Measurements from ENCODE around the gene ANKRD55.

ANKRD55 gene

DNA sequence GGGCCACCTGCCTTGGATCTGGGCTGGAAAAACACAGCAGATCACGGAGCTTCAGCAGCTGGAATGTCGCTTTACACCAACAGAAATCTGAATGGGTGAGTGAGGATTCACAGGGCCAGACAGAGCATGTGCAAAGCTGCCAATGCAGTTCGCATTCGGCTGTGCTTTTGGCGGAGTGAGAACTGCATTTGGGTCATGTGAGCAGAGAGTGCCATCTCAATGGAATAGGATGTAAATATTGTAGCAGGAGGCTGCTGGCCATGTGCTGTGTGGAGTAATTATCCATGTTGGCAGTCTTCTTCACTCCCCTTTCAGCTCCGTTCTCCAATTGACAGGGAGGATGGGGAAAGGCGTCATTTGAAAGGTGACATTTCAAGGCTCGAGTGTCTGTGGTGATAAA lies at the start of gene ANKRD55:
ANKRD55 (minus strand) TSS at position 101 of the 400 bp plus-strand sequence. CDS start 417 bp downstream, outside the sequence.
- no peak within 1 kb of the TSS for H3K4me3 ChIP-seq (ENCODE audit: low read depth, low read length)
- POLR2A ChIA-PET: no interaction called here
- TF ChIP-seq, protein P1, sequence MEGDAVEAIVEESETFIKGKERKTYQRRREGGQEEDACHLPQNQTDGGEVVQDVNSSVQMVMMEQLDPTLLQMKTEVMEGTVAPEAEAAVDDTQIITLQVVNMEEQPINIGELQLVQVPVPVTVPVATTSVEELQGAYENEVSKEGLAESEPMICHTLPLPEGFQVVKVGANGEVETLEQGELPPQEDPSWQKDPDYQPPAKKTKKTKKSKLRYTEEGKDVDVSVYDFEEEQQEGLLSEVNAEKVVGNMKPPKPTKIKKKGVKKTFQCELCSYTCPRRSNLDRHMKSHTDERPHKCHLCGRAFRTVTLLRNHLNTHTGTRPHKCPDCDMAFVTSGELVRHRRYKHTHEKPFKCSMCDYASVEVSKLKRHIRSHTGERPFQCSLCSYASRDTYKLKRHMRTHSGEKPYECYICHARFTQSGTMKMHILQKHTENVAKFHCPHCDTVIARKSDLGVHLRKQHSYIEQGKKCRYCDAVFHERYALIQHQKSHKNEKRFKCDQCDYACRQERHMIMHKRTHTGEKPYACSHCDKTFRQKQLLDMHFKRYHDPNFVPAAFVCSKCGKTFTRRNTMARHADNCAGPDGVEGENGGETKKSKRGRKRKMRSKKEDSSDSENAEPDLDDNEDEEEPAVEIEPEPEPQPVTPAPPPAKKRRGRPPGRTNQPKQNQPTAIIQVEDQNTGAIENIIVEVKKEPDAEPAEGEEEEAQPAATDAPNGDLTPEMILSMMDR (IDR thresholded peaks at IDR 0.05; ENCODE audit: insufficient read depth, low read length, missing control alignments): no peak
- no peak for DNase-seq (ENCODE audit: low read depth, low spot score)
- CTCF ChIA-PET: no interaction called here

DNA sequence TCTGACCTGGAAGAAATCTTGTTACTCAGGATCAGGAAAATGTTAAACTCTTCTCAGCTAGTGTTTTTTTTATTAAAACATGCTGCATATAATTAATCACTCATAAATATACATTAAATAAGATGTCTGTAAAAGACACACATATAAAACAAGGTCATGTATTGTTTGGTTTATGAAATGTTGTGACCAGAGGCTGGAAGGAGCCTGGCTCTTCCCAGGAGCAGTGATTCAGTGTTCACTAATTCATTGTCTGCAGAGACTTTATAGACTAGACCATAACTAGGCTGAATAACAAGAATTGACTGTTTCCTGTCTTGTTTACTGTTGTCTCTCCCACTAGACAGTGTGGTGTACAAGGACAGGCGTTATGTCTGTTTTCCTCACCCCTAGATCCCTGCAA lies 49.1 kb upstream of the ANKRD55 start:
- CTCF ChIA-PET: interaction anchor here (0.9 to 3.0 kb wide), 2 partner anchors 11 to 12 kb away, joined by 3 to 9 read pairs; no protein-coding TSS in a partner anchor
- DNase-seq (ENCODE audit: low read depth, low spot score): no peak
- no peak overlapping the region for H3K4me3 ChIP-seq (ENCODE audit: low read depth, low read length)
- POLR2A ChIA-PET: no interaction called here
- TF ChIP-seq, protein P1 (IDR thresholded peaks at IDR 0.05; ENCODE audit: insufficient read depth, low read length, missing control alignments): no peak

DNA sequence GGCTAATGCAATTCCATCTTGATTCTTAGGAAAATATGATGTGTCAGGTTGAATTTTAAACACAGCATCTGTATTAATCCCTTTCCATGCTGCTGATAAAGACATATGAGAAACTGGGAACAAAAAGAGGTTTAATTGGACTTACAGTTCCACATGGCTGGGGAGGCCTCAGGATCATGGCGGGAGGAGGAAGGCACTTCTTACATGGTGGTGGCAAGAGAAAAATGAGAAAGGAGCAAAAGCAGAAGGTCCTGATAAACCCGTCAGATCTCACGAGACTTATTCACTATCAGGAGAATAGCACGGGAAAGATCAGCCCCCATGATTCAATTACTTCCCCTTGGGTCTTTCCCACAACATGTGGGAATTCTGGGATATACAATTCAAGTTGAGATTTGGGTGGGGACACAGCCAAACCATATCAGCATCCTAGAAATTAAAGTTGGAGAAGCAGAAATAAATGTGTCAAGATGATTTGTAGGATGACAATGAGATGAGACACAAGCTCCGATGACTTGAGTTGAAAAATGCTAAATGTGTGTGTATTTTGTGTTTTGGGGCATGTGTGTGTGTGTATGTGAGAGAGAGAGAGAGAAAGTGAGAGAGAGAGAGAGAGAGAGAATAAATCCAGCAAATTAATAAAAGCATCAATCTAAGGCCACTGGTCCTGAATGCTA lies 48.5 kb upstream of the ANKRD55 start:
- ChIA-PET POLR2A (no interaction called here), CTCF (interaction anchor here (0.9 to 3.0 kb wide), 2 partner anchors 11 to 13 kb away, joined by 3 to 9 read pairs; no protein-coding TSS in a partner anchor)
- no peak overlapping the region for H3K4me3 ChIP-seq (ENCODE audit: low read depth, low read length)
- TF ChIP-seq, protein P1 (IDR thresholded peaks at IDR 0.05; ENCODE audit: insufficient read depth, low read length, missing control alignments): no peak
- no peak for DNase-seq (ENCODE audit: low read depth, low spot score)

DNA sequence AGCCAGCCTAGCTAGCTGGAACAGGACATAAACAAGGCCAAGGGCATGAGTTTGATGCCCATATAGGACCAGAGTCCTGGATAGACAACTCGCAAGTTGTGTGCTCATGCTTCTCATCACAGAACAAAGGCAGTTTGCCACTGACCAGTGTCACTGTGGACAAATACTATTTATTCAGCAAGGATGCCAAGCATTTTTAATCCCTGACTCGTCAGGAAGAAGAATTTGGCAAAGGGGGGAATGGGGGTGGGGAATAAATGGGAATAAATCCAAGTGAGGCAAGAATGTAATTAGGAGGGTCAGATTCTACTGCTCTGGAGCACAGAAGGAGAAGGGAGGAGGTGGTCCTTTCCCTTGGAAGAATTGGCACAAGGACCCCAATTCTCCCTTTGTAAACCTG lies 46.8 kb upstream of the ANKRD55 start:
- TF ChIP-seq, protein P1 (IDR thresholded peaks at IDR 0.05; ENCODE audit: insufficient read depth, low read length, missing control alignments): no peak
- ChIA-PET POLR2A (no interaction called here), CTCF (interaction anchor here (0.6 to 1.6 kb wide), 4 partner anchors 9 to 558 kb away, joined by 3 to 9 read pairs (median 4); no protein-coding TSS in a partner anchor)
- H3K4me3 ChIP-seq (ENCODE audit: low read depth, low read length): no peak overlapping the region
- peak; percentile 37 for DNase-seq (ENCODE audit: low read depth, low spot score)

DNA sequence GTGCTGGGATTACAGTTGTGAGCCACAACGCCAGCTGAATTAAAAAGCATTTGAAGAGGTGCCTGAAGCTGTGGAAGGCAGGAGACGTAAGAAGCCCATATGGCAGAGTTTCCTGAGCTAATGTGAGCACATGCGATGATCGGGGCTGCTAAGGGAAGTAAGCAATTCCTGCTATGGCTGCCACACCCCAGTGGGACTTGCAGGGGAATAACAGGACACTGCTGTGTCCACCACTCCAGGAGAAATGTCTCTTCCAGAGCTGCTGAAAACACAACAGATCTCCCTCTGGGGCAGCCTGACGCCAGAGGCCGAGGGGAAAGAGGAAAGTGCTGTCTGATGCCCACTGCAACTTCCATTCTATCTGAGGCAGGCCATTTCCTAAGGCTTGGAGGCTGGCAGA lies 46.2 kb upstream of the ANKRD55 start:
- TF ChIP-seq, protein P1 (IDR thresholded peaks at IDR 0.05; ENCODE audit: insufficient read depth, low read length, missing control alignments): no peak
- no peak for DNase-seq (ENCODE audit: low read depth, low spot score)
- CTCF ChIA-PET: interaction anchor here (1.1 to 1.6 kb wide), 3 partner anchors 9 to 559 kb away, joined by 3 to 9 read pairs (median 4); no protein-coding TSS in a partner anchor
- POLR2A ChIA-PET: no interaction called here
- H3K4me3 ChIP-seq (ENCODE audit: low read depth, low read length): no peak overlapping the region

DNA sequence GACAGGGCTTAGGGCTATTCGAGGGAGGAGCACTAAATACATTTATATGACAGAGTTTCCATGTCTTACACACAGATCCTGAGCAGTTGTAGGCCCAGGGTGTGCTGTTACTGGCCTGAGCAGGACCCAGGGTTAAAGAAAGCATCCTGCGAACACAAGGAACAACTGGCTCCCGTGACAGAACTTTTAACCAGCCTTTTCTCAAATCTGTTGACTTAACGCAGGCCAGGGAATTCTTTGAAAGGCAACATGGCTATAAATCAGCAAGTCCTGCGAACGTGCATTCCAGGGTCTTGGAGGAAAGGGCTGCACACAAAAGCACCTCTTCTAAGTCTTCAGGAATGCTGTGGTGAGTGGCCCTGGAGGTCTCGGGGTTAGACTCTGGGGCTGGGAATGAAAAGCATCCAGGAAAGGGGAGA lies 45.2 kb upstream of the ANKRD55 start:
- ChIA-PET CTCF (interaction anchor here (1.6 to 2.5 kb wide), 2 partner anchors 559 to 560 kb away, joined by 9 to 14 read pairs; no protein-coding TSS in a partner anchor), POLR2A (no interaction called here)
- H3K4me3 ChIP-seq (ENCODE audit: low read depth, low read length): no peak overlapping the region
- peak; percentile 98 for DNase-seq (ENCODE audit: low read depth, low spot score)
- TF ChIP-seq, protein P1 (IDR thresholded peaks at IDR 0.05; ENCODE audit: insufficient read depth, low read length, missing control alignments): no peak

Measured in AG04449 (cell line).